GM18508 (cell line): ENCODE results near the gene KRTAP5-11.
"Not testable (repeated sequence)": the region's sequence is repeated elsewhere in the genome, so short reads cannot be mapped to it uniquely, and the experiment has no call there.

Experiments
- ATAC-seq: cut with Tn5 transposase; IDR thresholded peaks from one replicate; pipeline ENCODE4 v1.9.1; 2021; ENCODE audit warnings: moderate number of reproducible peaks; ENCODE audit not compliant: insufficient read depth, unreplicated experiment

The KRTAP5-11 gene

DNA sequence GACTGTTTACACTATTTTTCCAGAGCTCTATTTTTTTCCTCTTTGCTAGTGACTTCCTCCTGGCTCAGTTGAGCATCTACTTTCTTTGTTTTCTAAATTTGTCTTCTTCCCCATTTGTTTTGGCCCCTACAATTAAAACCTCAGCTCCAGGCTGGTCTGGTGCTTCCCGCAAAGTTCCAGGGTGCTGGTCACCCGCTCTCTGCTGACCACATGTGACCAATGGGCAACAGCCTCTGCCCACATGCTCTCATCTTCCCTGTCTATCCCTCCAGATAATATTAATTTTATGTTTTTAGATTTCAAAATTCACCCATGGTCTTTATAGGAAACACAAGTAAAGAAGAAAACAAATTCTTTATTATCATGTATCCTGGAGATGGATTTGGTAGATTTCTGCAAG is 294 bp upstream of the KRTAP5-11 start:
- ATAC-seq, result not testable (repeated sequence)

- no peak for ATAC-seq
These were observed 849 bp downstream of the KRTAP5-11 start for GRCh38 chr11:71581826-71582225.

DNA sequence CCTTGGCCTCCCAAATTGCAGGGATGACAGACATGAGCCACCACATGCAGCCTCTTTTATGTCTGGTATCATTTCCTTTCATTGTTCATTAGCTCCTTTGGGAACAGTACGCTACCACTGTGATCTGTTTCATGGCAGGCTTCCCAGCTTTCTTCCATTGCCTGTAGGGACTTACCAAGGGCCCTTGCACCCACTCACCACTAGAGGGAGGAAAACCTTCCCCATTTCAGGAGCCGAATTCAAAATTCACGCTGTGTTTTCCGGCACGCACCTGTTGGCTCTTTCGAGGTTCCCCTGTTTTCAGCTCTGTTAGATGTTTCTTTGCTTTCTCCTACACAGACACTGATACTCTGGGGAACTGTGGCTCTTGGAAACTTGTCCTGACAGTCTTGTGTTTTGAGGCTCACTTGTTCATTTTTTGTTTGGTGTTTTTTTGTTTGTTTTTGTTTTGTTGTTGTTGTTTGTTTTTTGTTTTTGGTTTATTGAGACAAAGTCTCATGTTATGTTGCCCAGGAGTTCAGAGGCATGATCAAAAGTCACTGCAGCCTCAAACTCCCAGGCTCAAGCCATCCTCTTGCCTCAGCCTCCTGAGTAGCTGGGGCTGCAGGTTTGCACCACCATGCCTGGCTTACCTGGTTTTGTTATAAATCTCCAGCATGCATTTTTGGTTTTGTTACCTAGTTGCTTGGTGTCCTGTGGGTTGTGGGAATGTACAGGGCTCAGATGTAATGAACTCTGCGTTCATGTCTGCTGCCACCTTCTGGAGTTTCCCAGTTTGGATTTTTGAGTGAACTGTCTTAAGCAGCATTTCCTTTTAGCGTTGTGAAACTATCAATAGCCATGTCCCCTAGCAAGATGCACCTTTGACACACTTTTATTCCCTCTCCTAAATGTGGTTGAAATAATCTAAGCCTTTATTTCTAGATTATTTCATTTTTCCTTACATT is 2.3 kb downstream of the KRTAP5-11 start:
- ATAC-seq, result no peak

GRCh38 chr11:71579513-71579912 is 3.2 kb downstream of the KRTAP5-11 start:
- ATAC-seq, result not testable (repeated sequence)

GRCh38 chr11:71577469-71578004 is 5.1 kb downstream of the KRTAP5-11 start:
- ATAC-seq, result no peak

DNA sequence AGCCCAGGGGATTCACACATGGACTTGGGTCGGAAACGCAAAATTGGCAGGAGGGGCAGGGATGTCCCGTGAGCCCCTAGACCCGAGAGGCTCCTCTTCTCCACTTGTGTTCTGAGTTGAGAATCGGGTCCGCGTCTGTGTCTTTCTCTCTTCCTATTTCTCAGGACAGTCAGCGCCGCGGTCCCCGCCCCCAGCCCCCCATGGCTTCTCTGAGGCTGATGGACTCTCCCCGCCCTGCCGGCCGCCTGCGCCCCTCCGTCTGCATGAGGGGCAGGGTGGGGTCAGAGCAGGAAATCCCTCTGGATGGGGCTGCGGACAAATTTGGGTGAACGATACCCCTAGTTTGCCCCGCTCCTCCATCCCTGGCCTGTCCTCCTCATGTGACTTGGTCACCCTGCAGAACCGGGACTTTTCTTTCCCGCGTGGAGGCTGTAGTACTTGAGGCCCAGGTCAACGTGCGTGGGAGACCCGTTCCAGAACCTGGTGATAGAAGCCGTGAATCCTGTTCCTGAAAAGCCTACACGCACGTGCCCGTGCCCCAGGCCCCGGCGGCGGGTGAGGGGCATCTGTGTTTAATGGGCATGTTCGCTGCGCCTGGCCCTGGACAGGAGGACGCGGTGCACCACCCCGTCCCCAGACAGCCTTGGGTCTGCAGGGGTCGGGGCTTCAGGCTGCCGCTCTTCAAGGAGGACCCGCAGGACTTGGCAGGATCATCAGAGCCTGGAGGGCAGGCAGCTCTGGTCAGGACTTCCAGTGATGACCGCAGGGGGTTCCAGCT is 5.8 kb downstream of the KRTAP5-11 start:
- not testable (repeated sequence) for ATAC-seq

DNA sequence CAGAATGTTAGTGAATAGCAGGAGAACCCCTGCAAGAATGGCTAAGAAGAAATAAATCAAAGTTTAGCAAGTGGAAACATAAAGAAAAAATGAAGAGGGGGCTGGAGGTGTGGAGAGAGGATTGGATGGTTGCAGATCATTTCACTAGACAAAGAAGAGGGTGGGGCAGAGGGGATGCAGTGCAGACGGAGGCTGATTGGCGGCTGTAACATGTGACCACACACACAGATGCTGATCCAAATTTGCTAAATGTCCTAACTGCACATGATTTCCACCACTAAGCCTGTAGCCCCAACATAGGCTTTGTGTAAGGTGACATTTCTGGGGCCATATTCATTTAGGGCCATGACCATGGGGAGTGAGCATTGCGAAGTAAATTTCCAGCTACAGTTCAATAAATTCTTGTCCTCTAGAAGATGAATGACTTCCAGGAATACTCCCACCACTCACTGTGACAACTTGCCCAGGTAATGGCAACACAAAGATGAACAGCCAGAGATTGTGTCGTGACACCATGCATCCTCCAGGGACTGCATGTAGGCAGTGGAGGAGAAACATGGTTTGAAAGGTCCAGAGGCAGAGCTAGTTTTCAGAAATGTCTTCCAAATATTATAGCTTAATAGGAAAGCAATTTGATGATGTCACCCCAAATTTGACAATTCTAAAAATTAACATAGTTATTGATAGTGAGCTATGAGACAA is 6.8 kb downstream of the KRTAP5-11 start:
- ATAC-seq, result no peak

- ATAC-seq, result no peak
These were observed 8.3 kb downstream of the KRTAP5-11 start for GRCh38 chr11:71574418-71574817.

DNA sequence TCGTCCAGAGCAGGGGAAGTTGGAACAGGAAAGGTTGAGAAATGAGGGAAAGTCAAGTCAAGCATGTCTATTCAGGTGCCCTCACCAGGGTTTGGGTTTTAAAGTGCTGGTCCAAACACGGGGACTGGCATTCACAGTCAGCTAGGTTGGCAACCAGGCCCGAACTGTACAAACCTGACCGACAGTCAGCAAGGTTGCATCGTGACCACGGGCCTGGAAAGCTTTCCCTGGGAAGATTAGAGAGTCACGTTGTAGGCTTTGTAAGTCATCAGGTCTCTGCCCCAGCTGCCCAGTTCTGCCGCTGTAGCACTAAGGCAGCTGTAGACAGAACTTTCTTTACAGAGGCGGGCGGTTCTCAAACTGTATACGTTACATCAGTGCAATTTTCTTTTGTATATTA is 9.9 kb downstream of the KRTAP5-11 start:
- no peak for ATAC-seq

GRCh38 chr11:71571101-71571850 is 11.4 kb downstream of the KRTAP5-11 start:
- ATAC-seq, result not testable (repeated sequence)

DNA sequence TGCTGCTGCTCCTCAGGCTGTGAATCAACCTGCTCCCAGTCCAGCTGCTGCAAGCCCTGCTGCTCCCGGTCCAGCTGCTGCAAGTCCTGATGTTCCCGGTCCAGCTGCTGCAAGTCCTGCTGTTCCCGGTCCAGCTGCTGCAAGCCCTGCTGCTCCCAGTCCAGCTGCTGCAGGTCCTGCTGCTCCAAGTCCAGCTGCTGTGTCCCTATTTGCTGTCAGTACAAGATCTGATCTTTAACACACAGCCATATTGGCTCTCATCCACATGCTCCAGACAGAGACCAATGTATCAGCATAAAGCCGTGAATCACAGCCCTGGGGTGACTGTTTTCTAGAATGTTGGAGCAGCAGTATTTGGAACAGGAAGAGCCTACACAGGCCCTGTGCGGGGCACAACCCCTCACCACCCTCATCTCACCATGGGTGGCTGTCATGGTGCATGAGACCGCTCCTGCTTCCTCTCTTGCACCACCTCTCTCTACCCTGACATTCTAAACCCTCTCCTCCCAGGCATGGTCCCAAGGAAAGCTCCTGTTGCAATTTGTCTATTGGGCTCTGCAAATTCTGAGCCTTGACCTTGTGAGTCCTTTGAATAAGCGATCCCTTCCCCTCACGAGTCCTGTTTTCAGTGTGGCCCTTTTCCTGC is 13.8 kb downstream of the KRTAP5-11 start:
- ATAC-seq, result no peak

DNA sequence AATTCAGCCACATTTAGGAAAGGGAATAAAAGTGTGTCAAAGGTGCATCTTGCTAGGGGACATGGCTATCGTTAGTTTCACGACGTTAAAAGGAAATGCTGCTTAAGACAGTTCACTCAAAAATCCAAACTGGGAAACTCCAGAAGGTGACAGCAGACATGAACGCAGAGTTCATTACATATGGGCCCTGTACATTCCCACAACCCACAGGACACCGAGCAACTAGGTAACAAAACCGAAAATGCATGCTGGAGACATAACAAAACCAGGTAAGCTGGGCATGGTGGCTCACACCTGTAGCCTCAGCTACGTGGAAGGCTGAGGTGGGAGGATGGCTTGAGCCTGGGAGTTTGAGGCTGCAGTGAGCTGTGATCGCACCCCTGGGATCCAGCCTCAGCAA is 15.0 kb downstream of the KRTAP5-11 start:
- not testable (repeated sequence) for ATAC-seq

- ATAC-seq, result not testable (repeated sequence)
These were observed 15.8 kb downstream of the KRTAP5-11 start for GRCh38 chr11:71566626-71567599.

DNA sequence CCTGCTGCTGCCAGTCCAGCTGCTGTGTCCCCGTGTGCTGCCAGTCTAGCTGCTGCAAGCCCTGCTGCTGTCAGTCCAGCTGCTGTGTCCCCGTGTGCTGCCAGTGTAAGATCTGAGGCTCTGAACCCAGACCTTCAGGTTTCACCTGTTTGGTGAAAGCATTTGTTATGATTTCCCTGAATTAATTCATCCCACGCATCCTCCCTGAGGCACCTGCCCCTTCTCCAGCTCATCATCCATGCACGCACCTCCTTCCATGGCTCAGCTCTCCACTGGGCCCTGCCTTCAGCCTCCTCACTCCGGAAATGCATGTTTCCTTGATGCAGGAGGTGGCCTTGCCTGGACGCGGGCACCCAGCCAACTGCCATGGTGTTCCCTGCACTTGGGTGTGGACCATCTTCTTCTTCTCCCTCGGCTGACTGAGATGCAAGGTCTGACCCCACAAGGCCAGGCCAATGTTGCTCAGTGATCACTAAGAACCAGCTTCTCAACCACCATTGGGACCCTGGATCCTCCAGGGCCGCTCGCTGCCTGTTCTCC is 16.5 kb downstream of the KRTAP5-11 start:
- ATAC-seq, result no peak

DNA sequence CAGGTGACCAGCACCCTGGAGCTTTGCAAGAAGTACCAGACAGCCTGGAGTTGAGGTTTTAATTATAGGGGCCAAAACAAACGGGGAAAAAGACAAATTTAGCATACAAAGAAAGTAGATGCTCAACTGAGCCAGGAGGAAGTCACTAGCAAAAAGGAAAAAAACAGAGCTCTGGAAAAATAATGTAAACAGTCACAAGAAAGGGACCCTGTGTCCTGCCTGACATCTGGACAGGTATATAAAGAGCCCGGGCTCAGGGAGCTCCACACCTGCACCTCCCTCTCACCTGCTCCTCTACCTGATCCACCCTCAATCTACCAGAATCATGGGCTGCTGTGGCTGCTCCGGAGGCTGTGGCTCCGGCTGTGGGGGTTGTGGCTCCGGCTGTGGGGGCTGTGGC is 17.4 kb downstream of the KRTAP5-11 start, which contains the start of gene KRTAP5-10:
Gene KRTAP5-10, plus strand, starts transcription at position 301 of the 400 bp plus-strand sequence. Its CDS starts 25 bp downstream, at position 326.
- ATAC-seq, result no peak

DNA sequence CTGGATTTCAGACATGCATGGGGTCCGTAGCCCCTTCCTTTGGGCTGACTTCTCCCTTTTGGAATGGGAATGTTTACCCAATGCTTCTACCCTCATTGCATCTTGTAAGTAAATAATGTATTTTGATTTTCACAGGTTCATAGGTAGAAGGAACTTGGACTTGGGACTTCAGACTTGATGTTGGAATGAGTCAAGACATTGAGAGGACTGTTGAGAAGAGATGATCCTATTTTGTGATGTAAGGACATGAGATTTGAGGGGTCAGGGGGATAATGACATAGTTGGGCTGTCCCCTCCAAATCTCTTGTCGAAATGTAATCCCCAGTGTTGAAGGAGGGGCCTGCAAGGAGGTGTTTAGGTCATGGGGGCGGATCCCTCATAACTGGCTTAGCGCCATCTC is 18.2 kb downstream of the KRTAP5-11 start:
- no peak for ATAC-seq

DNA sequence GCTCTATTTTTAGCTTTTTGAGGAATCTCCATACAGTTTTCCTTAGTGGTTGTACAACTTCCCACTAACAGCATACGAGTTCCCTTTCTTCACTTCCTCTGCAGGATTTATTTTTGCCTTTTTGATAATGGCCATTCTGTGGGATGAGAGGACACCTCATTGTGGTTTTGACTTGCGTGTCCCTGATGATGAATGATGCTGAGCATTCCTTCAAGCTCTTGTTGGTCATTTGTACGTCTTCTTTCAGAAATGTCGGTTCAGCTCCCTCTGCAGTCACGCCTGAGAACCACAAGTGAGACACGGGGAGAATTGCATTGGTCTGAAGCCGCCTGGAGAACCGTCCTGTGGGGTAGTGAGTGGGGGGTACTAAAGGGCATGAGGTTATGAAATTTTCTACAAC is 19.3 kb downstream of the KRTAP5-11 start:
- ATAC-seq, result no peak

- no peak for ATAC-seq
These were observed 20.6 kb downstream of the KRTAP5-11 start for GRCh38 chr11:71562120-71562519.
